HG02885 (cell line): ENCODE results near the gene MYO3B.

Experiments used
- ATAC-seq: cut with Tn5 transposase; IDR thresholded peaks from one replicate; pipeline ENCODE4 v1.9.1; 2021; ENCODE audit warnings: mild to moderate bottlenecking; ENCODE audit not compliant: unreplicated experiment, poor library complexity

MYO3B gene

GRCh38 chr2:170360546-170361089, 182.7 kb downstream of the MYO3B start:
- ATAC-seq: no peak

- peak; percentile 59 for ATAC-seq
Measured at GRCh38 chr2:170361090-170361936, 183.4 kb downstream of the MYO3B start.

- ATAC-seq: no peak
Measured at GRCh38 chr2:170362313-170362870, 184.4 kb downstream of the MYO3B start.

GRCh38 chr2:170362871-170363631, 185.1 kb downstream of the MYO3B start:
- ATAC-seq: no peak

- ATAC-seq: no peak
Measured at GRCh38 chr2:170365003-170365402, 187.1 kb downstream of the MYO3B start.

- no peak for ATAC-seq
Measured at GRCh38 chr2:170365686-170366085, 187.7 kb downstream of the MYO3B start.

GRCh38 chr2:170368370-170368769, 190.4 kb downstream of the MYO3B start:
- no peak for ATAC-seq

GRCh38 chr2:170369228-170369627, 191.3 kb downstream of the MYO3B start:
- no peak for ATAC-seq

- ATAC-seq: no peak
Measured at GRCh38 chr2:170369894-170370293, 191.9 kb downstream of the MYO3B start.

- ATAC-seq: no peak
Measured at GRCh38 chr2:170371231-170371998, 193.5 kb downstream of the MYO3B start.

GRCh38 chr2:170375192-170375591, 197.2 kb downstream of the MYO3B start:
- ATAC-seq: no peak

- no peak for ATAC-seq
Measured at GRCh38 chr2:170377500-170378207, 199.7 kb downstream of the MYO3B start.

GRCh38 chr2:170380267-170380666, 202.3 kb downstream of the MYO3B start:
- no peak for ATAC-seq

GRCh38 chr2:170381678-170382077, 203.7 kb downstream of the MYO3B start:
- no peak for ATAC-seq

GRCh38 chr2:170386554-170386953, 208.6 kb downstream of the MYO3B start:
- no peak for ATAC-seq

GRCh38 chr2:170391018-170391417, 213.1 kb downstream of the MYO3B start:
- ATAC-seq: no peak

- no peak for ATAC-seq
Measured at GRCh38 chr2:170391697-170392096, 213.8 kb downstream of the MYO3B start.

GRCh38 chr2:170393861-170394498, 216.0 kb downstream of the MYO3B start:
- no peak for ATAC-seq
